GM21737 (cell line): ENCODE data around the gene RBBP7.

Source experiments
- ATAC-seq: cut with Tn5 transposase; IDR thresholded peaks from one replicate; pipeline ENCODE4 v1.9.1; 2021; ENCODE audit warnings: mild to moderate bottlenecking, moderate library complexity; ENCODE audit not compliant: unreplicated experiment

The RBBP7 gene

GRCh38 chrX:16870095-16870861 is at the start of gene RBBP7:
Gene RBBP7, minus strand, starts transcription at chrX:16870362. Its CDS starts 309 bp downstream, at chrX:16870053.
- ATAC-seq: peak; percentile 83

- ATAC-seq: no peak
Measured at GRCh38 chrX:16918979-16919378, 48.8 kb upstream of the RBBP7 start.

- ATAC-seq: no peak
Measured at GRCh38 chrX:16917120-16917519, 47.0 kb upstream of the RBBP7 start.

- no peak for ATAC-seq
Measured at GRCh38 chrX:16916561-16916960, 46.4 kb upstream of the RBBP7 start.

- no peak for ATAC-seq
Measured at GRCh38 chrX:16914058-16914457, 43.9 kb upstream of the RBBP7 start.

GRCh38 chrX:16910376-16910775 is 40.2 kb upstream of the RBBP7 start:
- no peak for ATAC-seq

GRCh38 chrX:16903274-16904022 is 33.3 kb upstream of the RBBP7 start:
- ATAC-seq: no peak

- no peak for ATAC-seq
Measured at GRCh38 chrX:16897445-16897844, 27.3 kb upstream of the RBBP7 start.

GRCh38 chrX:16892504-16893362 is 22.6 kb upstream of the RBBP7 start:
- ATAC-seq: peak; percentile 83

- no peak for ATAC-seq
Measured at GRCh38 chrX:16885628-16886027, 15.5 kb upstream of the RBBP7 start.

GRCh38 chrX:16883487-16883804 is 13.3 kb upstream of the RBBP7 start:
- ATAC-seq: no peak

- ATAC-seq: peak; percentile 61
Measured at GRCh38 chrX:16882702-16883486, 12.7 kb upstream of the RBBP7 start.

GRCh38 chrX:16882169-16882568 is 12.0 kb upstream of the RBBP7 start:
- ATAC-seq: no peak

- ATAC-seq: no peak
Measured at GRCh38 chrX:16876696-16877095, 6.5 kb upstream of the RBBP7 start.

- ATAC-seq: no peak
Measured at GRCh38 chrX:16874458-16875095, 4.4 kb upstream of the RBBP7 start.

GRCh38 chrX:16873106-16873505 is 2.9 kb upstream of the RBBP7 start:
- no peak for ATAC-seq

GRCh38 chrX:16870862-16871815 is 977 bp upstream of the RBBP7 start:
- ATAC-seq: peak; percentile 4

- ATAC-seq: peak; percentile 54
Measured at GRCh38 chrX:16869393-16870094, 618 bp downstream of the RBBP7 start.
